OCI-M2 (cell line): ENCODE results near the gene NPBWR2.

ENCODE experiments used
- DNase-seq: peaks from one replicate; lab custom pipeline; 2025; ENCODE audit not compliant: unreplicated experiment; lab: John Stamatoyannopoulos, UW

NPBWR2 gene

GRCh38 chr20:64074184-64074789, 33.1 kb downstream of the NPBWR2 start:
- no peak for DNase-seq

GRCh38 chr20:64073476-64074183, 33.7 kb downstream of the NPBWR2 start:
- no peak for DNase-seq

- no peak for DNase-seq
Measured at GRCh38 chr20:64072498-64073063, 34.8 kb downstream of the NPBWR2 start.

- DNase-seq = no peak
Measured at GRCh38 chr20:64071341-64072332, 35.7 kb downstream of the NPBWR2 start.

GRCh38 chr20:64070244-64070993, 36.9 kb downstream of the NPBWR2 start:
- no peak for DNase-seq

GRCh38 chr20:64069614-64070243, 37.6 kb downstream of the NPBWR2 start:
- DNase-seq = no peak

- no peak for DNase-seq
Measured at GRCh38 chr20:64069209-64069613, 38.2 kb downstream of the NPBWR2 start.

GRCh38 chr20:64068386-64069208, 38.8 kb downstream of the NPBWR2 start:
- no peak for DNase-seq

GRCh38 chr20:64067733-64068307, 39.5 kb downstream of the NPBWR2 start:
- DNase-seq = no peak

- no peak for DNase-seq
Measured at GRCh38 chr20:64067005-64067632, 40.2 kb downstream of the NPBWR2 start.

GRCh38 chr20:64065974-64066343, 41.4 kb downstream of the NPBWR2 start:
- DNase-seq = no peak

- no peak for DNase-seq
Measured at GRCh38 chr20:64065062-64065973, 42.0 kb downstream of the NPBWR2 start.

- DNase-seq = no peak
Measured at GRCh38 chr20:64064145-64064698, 43.1 kb downstream of the NPBWR2 start.

GRCh38 chr20:64063389-64064144, 43.8 kb downstream of the NPBWR2 start:
- no peak for DNase-seq

- DNase-seq = no peak
Measured at GRCh38 chr20:64062596-64063388, 44.6 kb downstream of the NPBWR2 start, which contains the start of gene TCEA2. TCEA2 (plus strand) TSS chr20:64063198; CDS start chr20:64063313, 115 bp downstream.

- DNase-seq = no peak
Measured at GRCh38 chr20:64062276-64062595, 45.1 kb downstream of the NPBWR2 start.
